LNCAP (cell line): ENCODE results near the gene PGRMC2.

ENCODE experiments used
- CTCF ChIP-seq: fragments of 450-650 bp; IDR thresholded peaks from 2 replicates; pipeline ENCODE4 v1.5.1; 2017; ENCODE audit warnings: mild to moderate bottlenecking

Gene PGRMC2

GRCh38 chr4:128241425-128241913 lies 46.1 kb downstream of the PGRMC2 start:
- TF ChIP-seq CTCF = no peak

- TF ChIP-seq CTCF = no peak
These were observed 46.6 kb downstream of the PGRMC2 start for GRCh38 chr4:128241019-128241418.

GRCh38 chr4:128234836-128235235 lies 52.8 kb downstream of the PGRMC2 start:
- no peak for TF ChIP-seq CTCF

- TF ChIP-seq CTCF = no peak
These were observed 54.9 kb downstream of the PGRMC2 start for GRCh38 chr4:128232719-128233118.

- TF ChIP-seq CTCF = no peak
These were observed 58.5 kb downstream of the PGRMC2 start for GRCh38 chr4:128228845-128229795.

GRCh38 chr4:128227991-128228571 lies 59.5 kb downstream of the PGRMC2 start:
- no peak for TF ChIP-seq CTCF

- no peak for TF ChIP-seq CTCF
These were observed 62.5 kb downstream of the PGRMC2 start for GRCh38 chr4:128225148-128225547.
